Mesodermal cell (in vitro differentiated cells): ENCODE measurements around the gene ISG20.

Source experiments
- H3K27ac ChIP-seq: 2 replicates; pipeline ENCODE4 v1.7.0; 2013; ENCODE audit warnings: mild to moderate bottlenecking, low read depth, low read length, moderate library complexity; ENCODE audit not compliant: severe bottlenecking
- H3K36me3 ChIP-seq: 2 replicates; pipeline ENCODE4 v1.7.1; 2013; ENCODE audit warnings: mild to moderate bottlenecking, low read length, moderate library complexity; ENCODE audit not compliant: control insufficient read depth, insufficient read depth
- H3K4me1 ChIP-seq: one replicate; pipeline ENCODE4 v1.7.1; 2013; ENCODE audit warnings: mild to moderate bottlenecking, low read length; ENCODE audit not compliant: insufficient read depth, control insufficient read depth, poor library complexity, severe bottlenecking
- H3K4me3 ChIP-seq: 2 replicates; pipeline ENCODE4 v1.7.0; 2013; ENCODE audit warnings: low read length, control low read depth, mild to moderate bottlenecking; ENCODE audit not compliant: insufficient read depth, poor library complexity, severe bottlenecking; ENCODE audit errors: extremely low read depth
- H3K9me3 ChIP-seq: 2 replicates; pipeline ENCODE4 v1.7.1; 2013; ENCODE audit warnings: mild to moderate bottlenecking, low read length, moderate library complexity; ENCODE audit not compliant: control insufficient read depth
- WGBS, 2 experiments: methylation state at CpG; one replicate each; pipeline ENCODE4 v1.1.5; 2013; ENCODE audit warnings: missing lambda C conversion rate in 2 of 2; ENCODE audit not compliant: insufficient coverage in 2 of 2; 5-methylcytosine and 5-hydroxymethylcytosine counted together

The ISG20 gene

DNA sequence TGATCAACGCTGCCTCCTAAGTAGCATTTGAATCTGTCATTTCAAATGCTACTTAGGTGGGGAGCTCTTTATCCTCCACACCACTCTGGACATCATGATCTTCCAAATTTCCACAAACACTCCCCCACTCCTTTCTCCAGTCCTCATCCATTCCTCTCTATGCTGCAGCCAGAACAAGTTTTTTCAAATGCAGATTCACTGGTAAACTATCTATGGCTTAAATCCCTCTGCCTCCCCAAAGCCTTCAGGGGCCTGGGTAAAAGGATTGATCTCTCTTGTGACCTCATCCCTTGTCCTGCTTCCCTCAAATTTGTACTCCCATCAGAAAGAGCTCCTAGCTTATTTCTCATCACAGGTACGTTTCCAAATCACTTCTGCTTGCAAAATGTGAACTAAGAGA, 19.0 kb upstream of the ISG20 start:
- peaks cover 16% of the 10 kb centered on the region for H3K36me3 ChIP-seq
- H3K4me3 ChIP-seq: no peak overlapping the region
- no peaks in the 10 kb centered on the region for H3K9me3 ChIP-seq
- H3K4me1 ChIP-seq: peaks cover 17% of the 10 kb centered on the region
- 80 to 89% methylated on average over 1 to 2 of the region's 2 CpGs for WGBS, 2 experiments
- H3K27ac ChIP-seq: no peak overlapping the region

DNA sequence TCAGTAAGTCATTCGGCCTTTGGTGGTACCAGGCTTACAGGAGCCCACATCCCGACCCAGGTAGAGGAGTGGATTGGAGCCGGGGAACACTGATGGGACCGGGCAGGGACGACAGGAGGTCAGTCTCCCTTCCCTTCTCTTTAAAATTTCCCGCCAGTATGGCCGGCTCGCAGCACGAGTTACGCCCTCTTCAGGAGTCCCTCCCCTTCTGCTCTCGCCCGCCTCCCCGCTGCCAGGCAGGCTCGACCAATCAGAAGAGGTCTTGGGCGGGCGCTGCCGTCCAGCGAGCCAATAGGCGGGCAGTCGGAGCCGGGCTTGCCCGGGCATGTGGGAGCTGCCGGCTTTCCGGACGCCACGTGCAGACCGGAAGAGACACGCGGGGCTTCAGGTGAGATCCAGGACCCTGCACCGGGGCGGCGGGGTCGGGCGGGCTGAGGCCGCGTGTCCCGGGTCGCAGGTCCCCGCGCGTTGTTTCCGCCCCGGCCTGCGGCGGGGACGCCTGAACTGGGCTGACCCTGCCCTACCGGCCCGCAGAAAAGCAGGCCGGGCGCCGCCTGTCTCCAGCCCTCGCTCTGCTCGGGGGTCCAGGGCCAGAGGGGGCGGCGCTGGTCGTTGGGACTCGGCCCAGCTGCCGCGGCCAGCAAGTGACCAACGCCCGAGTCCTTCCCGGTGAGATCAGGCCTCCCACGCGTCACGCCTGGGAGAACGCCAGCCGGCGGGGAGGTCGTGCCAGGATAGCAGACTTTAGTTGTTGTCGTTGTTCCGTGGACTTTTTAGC, 17.6 kb upstream of the ISG20 start, which contains the start of gene AEN:
TSS of gene AEN (plus strand) at position 346 of the 778 bp plus-strand sequence. CDS start 4,870 bp downstream, outside the sequence.
- Histone ChIP-seq H3K4me1 (peaks cover 19% of the 10 kb centered on the region), H3K4me3 (peak within 1 kb of the TSS; percentile 95), H3K27ac (peak within 1 kb of the TSS; percentile 92), H3K9me3 (no peaks in the 10 kb centered on the region), H3K36me3 (peaks cover 28% of the 10 kb centered on the region)
- WGBS, 2 experiments: 0% methylated on average over 60 to 63 of the region's 71 CpGs

DNA sequence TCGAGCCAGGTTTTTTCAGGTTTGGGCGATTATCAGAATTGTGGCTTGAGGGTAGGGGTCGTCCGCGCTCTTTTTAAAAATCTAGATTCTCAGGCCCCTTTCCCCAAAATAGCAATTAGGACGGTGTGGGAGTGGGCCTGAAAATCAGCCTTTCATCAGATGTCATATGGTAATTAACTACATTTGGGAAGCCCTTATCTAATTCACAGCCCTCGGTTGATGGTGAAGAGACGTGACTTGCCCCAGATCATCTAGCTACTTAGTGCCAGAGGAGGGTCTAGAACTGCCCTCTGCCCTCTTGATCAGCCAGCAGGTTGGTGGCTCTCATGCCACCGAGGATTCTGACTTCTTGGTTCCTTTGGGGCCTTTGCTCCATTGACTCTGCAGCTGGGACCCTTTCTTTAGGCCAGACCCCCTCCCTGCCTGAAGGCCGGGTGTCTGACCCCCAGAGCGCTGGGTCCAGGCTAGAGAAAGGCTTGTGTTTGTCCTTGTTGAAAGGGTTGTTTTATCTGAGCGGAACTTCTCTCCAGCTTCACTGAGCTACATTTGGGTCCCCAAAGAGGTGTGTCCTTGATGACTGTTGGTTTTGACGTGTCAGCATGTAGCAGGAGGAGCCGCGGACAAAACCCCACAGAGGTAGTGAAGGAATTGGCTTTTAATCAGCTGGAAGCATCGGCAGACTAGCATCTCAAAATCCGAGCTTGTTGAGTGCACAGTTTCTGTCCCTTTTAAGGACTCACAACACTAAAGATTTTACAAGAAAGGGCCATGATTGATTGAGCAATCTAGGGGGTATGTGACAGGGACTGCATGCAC, 16.8 kb upstream of the ISG20 start:
- Histone ChIP-seq H3K27ac (peak overlapping the region; percentile 92), H3K4me3 (peak overlapping the region; percentile 95), H3K4me1 (peaks cover 22% of the 10 kb centered on the region), H3K36me3 (peaks cover 36% of the 10 kb centered on the region), H3K9me3 (no peaks in the 10 kb centered on the region)
- WGBS, 2 experiments: 2 to 3% methylated on average over 11 to 13 of the region's 17 CpGs

DNA sequence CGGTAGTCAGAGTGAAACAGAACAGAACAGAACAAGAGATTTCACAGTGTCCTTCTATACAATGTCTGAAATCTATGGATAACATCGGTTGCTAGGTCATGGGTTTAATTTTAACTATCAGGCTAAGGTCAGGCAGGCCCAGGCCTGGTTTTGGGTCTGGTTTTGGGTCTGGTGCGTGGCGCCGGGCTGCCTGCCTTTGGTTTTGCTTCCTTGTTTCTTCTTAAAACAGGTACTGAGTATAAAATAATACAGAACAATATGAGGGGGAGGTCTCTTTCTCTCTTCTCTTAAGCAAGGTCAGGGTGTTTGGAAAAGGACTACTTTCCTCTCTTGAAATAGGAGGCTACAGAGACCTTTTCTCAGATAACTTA, 16.2 kb upstream of the ISG20 start:
- Histone ChIP-seq H3K27ac (peak overlapping the region; percentile 92), H3K4me1 (peaks cover 22% of the 10 kb centered on the region), H3K36me3 (peaks cover 42% of the 10 kb centered on the region), H3K4me3 (peak overlapping the region; percentile 95), H3K9me3 (no peaks in the 10 kb centered on the region)
- 23% methylated on average over 2 of the region's 5 CpGs; no CpG with 5 or more reads in 1 of the 2 experiments for WGBS, 2 experiments

- no CpG with 5 or more reads among the region's 2 CpGs for WGBS, 2 experiments
- peak overlapping the region; percentile 55 for H3K27ac ChIP-seq
These were observed 15.8 kb upstream of the ISG20 start for GRCh38 chr15:88623061-88623460.

DNA sequence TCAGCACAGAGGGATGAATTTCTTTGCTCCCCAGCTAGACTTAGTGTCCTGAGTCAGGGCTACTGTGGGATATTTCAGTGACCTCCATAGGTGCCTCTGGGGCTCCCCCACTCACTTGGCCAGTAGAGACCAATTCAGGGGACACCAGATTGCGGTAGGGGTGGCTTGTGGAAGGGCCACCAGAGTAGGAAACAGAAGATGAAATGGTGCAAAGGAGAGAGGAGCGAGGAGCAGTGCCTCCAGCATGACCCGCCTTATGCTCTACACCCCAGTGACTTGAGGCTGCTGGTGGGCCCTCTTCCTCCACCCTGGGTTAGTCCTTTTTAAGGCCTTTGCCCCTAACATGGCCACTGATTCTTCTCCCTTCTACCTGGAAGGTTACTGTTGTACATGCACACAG, 15.2 kb upstream of the ISG20 start:
- H3K4me3 ChIP-seq: peak overlapping the region; percentile 95

More at GRCh38 chr15:88623061-88623460, 15.8 kb upstream of the ISG20 start:
- Histone ChIP-seq H3K9me3 (no peaks in the 10 kb centered on the region), H3K4me1 (peaks cover 22% of the 10 kb centered on the region), H3K4me3 (peak overlapping the region; percentile 95), H3K36me3 (peaks cover 47% of the 10 kb centered on the region)

DNA sequence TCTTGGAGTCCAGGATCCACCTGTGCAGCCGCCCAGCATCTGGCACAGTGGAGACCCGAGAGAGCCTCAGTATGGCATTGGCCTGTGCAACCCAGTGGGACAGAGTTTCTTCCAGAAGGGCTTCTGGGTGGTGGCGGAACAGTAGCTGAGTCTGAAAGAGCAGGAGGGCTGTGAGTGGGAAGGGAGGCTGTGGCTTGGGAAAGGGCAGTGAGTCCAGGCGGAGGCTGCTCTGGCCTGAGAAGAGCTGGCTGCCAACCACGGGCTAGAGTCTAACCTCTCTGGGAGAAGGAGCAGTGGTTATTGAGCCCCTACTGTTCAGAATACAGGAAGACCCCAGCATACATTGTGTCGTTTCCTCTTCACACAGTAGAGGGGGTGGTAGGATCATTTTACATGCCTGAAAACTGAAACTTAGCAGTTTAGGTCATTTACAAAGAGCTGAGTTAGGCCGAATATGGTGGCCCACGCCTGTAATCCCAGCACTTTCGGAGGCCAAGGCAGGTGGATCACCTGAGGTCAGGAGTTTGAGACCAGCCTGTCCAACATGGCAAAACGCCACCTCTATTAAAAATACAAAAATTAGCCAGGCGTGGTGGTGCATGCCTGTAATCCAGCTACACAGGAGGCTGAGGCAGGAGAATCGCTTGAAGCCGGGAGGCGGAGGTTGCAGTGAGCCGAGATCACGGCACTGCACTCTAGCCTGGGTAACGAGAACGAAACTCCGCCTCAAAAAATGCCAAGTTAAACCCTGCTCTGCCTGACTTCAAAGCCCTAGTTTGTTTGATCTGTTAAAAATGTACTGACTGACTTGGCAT, 14.5 kb upstream of the ISG20 start:
- Histone ChIP-seq H3K4me3 (peak overlapping the region; percentile 17), H3K36me3 (peaks cover 60% of the 10 kb centered on the region), H3K9me3 (no peaks in the 10 kb centered on the region), H3K4me1 (peaks cover 22% of the 10 kb centered on the region), H3K27ac (peak overlapping the region; percentile 19)
- 80 to 86% methylated on average over 17 to 18 of the region's 19 CpGs for WGBS, 2 experiments

More for the DNA sequence above, 15.2 kb upstream of the ISG20 start:
- WGBS, 2 experiments: 74% methylated on average over 3 of the region's 3 CpGs; no CpG with 5 or more reads in 1 of the 2 experiments
- Histone ChIP-seq H3K27ac (no peak overlapping the region), H3K36me3 (peaks cover 52% of the 10 kb centered on the region), H3K4me1 (peaks cover 22% of the 10 kb centered on the region), H3K9me3 (no peaks in the 10 kb centered on the region)

GRCh38 chr15:88624971-88625490, 13.8 kb upstream of the ISG20 start:
- Histone ChIP-seq H3K4me1 (peaks cover 22% of the 10 kb centered on the region), H3K9me3 (no peaks in the 10 kb centered on the region), H3K36me3 (peaks cover 66% of the 10 kb centered on the region), H3K27ac (no peak overlapping the region), H3K4me3 (no peak overlapping the region)
- 93% methylated on average over 5 to 6 of the region's 9 CpGs for WGBS, 2 experiments

- Histone ChIP-seq H3K27ac (no peak overlapping the region), H3K4me1 (peaks cover 19% of the 10 kb centered on the region), H3K9me3 (no peaks in the 10 kb centered on the region), H3K4me3 (no peak overlapping the region), H3K36me3 (peaks cover 77% of the 10 kb centered on the region)
- 89 to 99% methylated on average over 15 to 22 of the region's 23 CpGs for WGBS, 2 experiments
These were observed 12.7 kb upstream of the ISG20 start for GRCh38 chr15:88625943-88626741.
